GM12892 (cell line): ENCODE results near the gene OR4E2.
"Not testable (repeated sequence)": the region's sequence is repeated elsewhere in the genome, so short reads cannot be mapped to it uniquely, and the experiment has no call there.

Experiments used
- POLR2A ChIP-seq: IDR thresholded peaks from 2 replicates; pipeline ENCODE4 v1.6.1; 2011; ENCODE audit warnings: low read depth, low read length, control low read depth
- POLR2AphosphoS5 ChIP-seq: IDR thresholded peaks from 2 replicates; pipeline ENCODE4 v1.6.1; 2011; ENCODE audit warnings: low read depth, low read length, control low read depth
- TAF1 ChIP-seq: IDR thresholded peaks from 2 replicates; pipeline ENCODE4 v1.6.1; 2011; ENCODE audit warnings: low read depth, mild to moderate bottlenecking, control low read depth, low read length, borderline replicate concordance

GRCh38 chr14:21630503-21630902, 23.1 kb upstream of the OR4E2 start:
- TF ChIP-seq POLR2A, POLR2AphosphoS5, TAF1: not testable (repeated sequence)
